MCF 10A (cell line): ENCODE data around the gene ANXA6. TPM values are rescaled to one million over a fixed set of nuclear protein-coding genes. Genes with fewer than 3 reads are reported as not detected.

ENCODE experiments used
- BruUV-seq: library from RNA; stranded (reverse); fragments of 400-500 nt; replicated peaks from 2 replicates; lab custom pipeline; 2021; lab: Mats Ljungman, UMichigan
- CTCF ChIA-PET: fragments of 300-600 bp; sonication (Branson Sonifier 250); formaldehyde crosslinking; extraction: SDS; loops from one replicate; lab custom pipeline; 2021; ENCODE audit warnings: antibody characterized with exemption, inconsistent platforms; lab: Yijun Ruan, JAX
- POLR2A ChIA-PET: fragments of 300-600, 350-650 bp; sonication (Branson Sonifier 250); formaldehyde crosslinking; extraction: SDS; loops from one replicate; lab custom pipeline; 2020; ENCODE audit warnings: antibody characterized with exemption, inconsistent platforms; lab: Yijun Ruan, JAX
- DNase-seq: peaks from one replicate; pipeline ENCODE4 v3.0.0-alpha.2; 2018; ENCODE audit not compliant: unreplicated experiment
- H3K27ac Mint-ChIP-seq: one replicate; pipeline ENCODE4 v1.8.0; 2022; ENCODE audit warnings: mild to moderate bottlenecking, low read depth, mixed read lengths; ENCODE audit not compliant: unreplicated experiment
- H3K27me3 Mint-ChIP-seq: one replicate; pipeline ENCODE4 v1.8.0; 2022; ENCODE audit warnings: mixed read lengths; ENCODE audit not compliant: insufficient read depth, unreplicated experiment
- H3K36me3 Mint-ChIP-seq: one replicate; pipeline ENCODE4 v1.8.0; 2022; ENCODE audit warnings: mild to moderate bottlenecking, moderate library complexity, mixed read lengths; ENCODE audit not compliant: insufficient read depth, unreplicated experiment
- H3K4me1 Mint-ChIP-seq: one replicate; pipeline ENCODE4 v1.8.0; 2022; ENCODE audit warnings: mixed read lengths; ENCODE audit not compliant: insufficient read depth, unreplicated experiment
- H3K4me3 Mint-ChIP-seq: one replicate; pipeline ENCODE4 v1.8.0; 2022; ENCODE audit warnings: mild to moderate bottlenecking, moderate library complexity, mixed read lengths; ENCODE audit not compliant: unreplicated experiment
- H3K9me3 Mint-ChIP-seq: one replicate; pipeline ENCODE4 v1.8.0; 2022; ENCODE audit warnings: mixed read lengths; ENCODE audit not compliant: unreplicated experiment
- CTCF ChIP-seq: fragments of 200-600 bp; IDR thresholded peaks from one replicate; pipeline ENCODE4 v1.8.0; 2022; ENCODE audit warnings: antibody characterized with exemption, mild to moderate bottlenecking; ENCODE audit not compliant: unreplicated experiment
- intact Hi-C: fragments of 100-400 bp; cut with micrococcal nuclease; formaldehyde crosslinking; loops from 2 replicates; pipeline ENCODE4 v1.14.1; 2022
- total RNA-seq: library from RNA; stranded (reverse); gene quantifications from 2 replicates; pipeline ENCODE4 v1.2.3, GENCODE V29; 2022

ANXA6 gene
- total RNA-seq, 1 experiment from 2014 or later: 2.6 TPM

- H3K4me3 Mint-ChIP-seq: no peak overlapping the region
- no peak for DNase-seq
- no peak overlapping the region for H3K27ac Mint-ChIP-seq
- H3K4me1 Mint-ChIP-seq: peaks cover 26% of the 10 kb centered on the region
- peaks cover 7% of the 10 kb centered on the region for H3K36me3 Mint-ChIP-seq
- H3K27me3 Mint-ChIP-seq: no peaks in the 10 kb centered on the region
- ChIA-PET CTCF (interaction anchor here (0.7 to 1.7 kb wide), 5 partner anchors 28 to 124 kb away, joined by 3 to 8 read pairs (median 4); no protein-coding TSS in a partner anchor), POLR2A (interaction anchor here (2.0 kb wide), 1 partner anchor 16 kb away, joined by 6 read pairs; no protein-coding TSS in a partner anchor)
- peaks cover 33% of the 10 kb centered on the region for H3K9me3 Mint-ChIP-seq
- TF ChIP-seq CTCF: no peak
- no TSS peak for BruUV-seq
- intact Hi-C loops: no loop called here
These were observed 35.0 kb upstream of the ANXA6 start for GRCh38 chr5:151192626-151193025.

- Mint-ChIP-seq H3K4me3 (no peak overlapping the region), H3K27me3 (no peaks in the 10 kb centered on the region), H3K36me3 (peaks cover 1% of the 10 kb centered on the region), H3K4me1 (peaks cover 21% of the 10 kb centered on the region), H3K27ac (peak overlapping the region; percentile 3), H3K9me3 (peaks cover 33% of the 10 kb centered on the region)
- no peak for TF ChIP-seq CTCF
- BruUV-seq: no TSS peak
- intact Hi-C loops: no loop called here
- DNase-seq: peak; percentile 48
- ChIA-PET CTCF (interaction anchor here (0.6 to 1.8 kb wide), 12 partner anchors 15 to 534 kb away, joined by 3 to 8 read pairs (median 4); no protein-coding TSS in a partner anchor), POLR2A (interaction anchor here (0.7 to 2.0 kb wide), 3 partner anchors 11 to 214 kb away, joined by 3 to 6 read pairs (median 3); no protein-coding TSS in a partner anchor)
These were observed 34.1 kb upstream of the ANXA6 start for GRCh38 chr5:151191661-151192060.

- Mint-ChIP-seq H3K4me1 (no peaks in the 10 kb centered on the region), H3K9me3 (peaks cover 33% of the 10 kb centered on the region), H3K27me3 (no peaks in the 10 kb centered on the region), H3K4me3 (no peak overlapping the region), H3K27ac (no peak overlapping the region), H3K36me3 (no peaks in the 10 kb centered on the region)
- POLR2A ChIA-PET: no interaction called here
- intact Hi-C loops: no loop called here
- no peak for DNase-seq
- BruUV-seq: no TSS peak
- no peak for TF ChIP-seq CTCF
- CTCF ChIA-PET: interaction anchor here (0.6 to 2.2 kb wide), 4 partner anchors 24 to 74 kb away, joined by 4 to 7 read pairs (median 6); no protein-coding TSS in a partner anchor
These were observed 31.6 kb upstream of the ANXA6 start for GRCh38 chr5:151189151-151189550.

- ChIA-PET CTCF (interaction anchor here (0.5 to 2.5 kb wide), 5 partner anchors 21 to 524 kb away, joined by 3 to 11 read pairs (median 7); no protein-coding TSS in a partner anchor), POLR2A (no interaction called here)
- no peak for DNase-seq
- Mint-ChIP-seq H3K36me3 (peaks cover 6% of the 10 kb centered on the region), H3K4me3 (no peak overlapping the region), H3K27ac (no peak overlapping the region), H3K9me3 (peaks cover 29% of the 10 kb centered on the region), H3K27me3 (no peaks in the 10 kb centered on the region), H3K4me1 (no peaks in the 10 kb centered on the region)
- intact Hi-C loops: no loop called here
- no TSS peak for BruUV-seq
- TF ChIP-seq CTCF: no peak
These were observed 29.0 kb upstream of the ANXA6 start for GRCh38 chr5:151186538-151186937.
